Measurements from ENCODE around the gene PVALEF. TPM values are rescaled to one million over a fixed set of nuclear protein-coding genes. Genes with fewer than 3 reads are reported as not detected.

Gene PVALEF
- total and polyA plus RNA-seq, 2 of the 13 experiments (the other 11 are each of a cell fraction or from before 2014, with no cell fraction given), result 0.18 TPM

DNA sequence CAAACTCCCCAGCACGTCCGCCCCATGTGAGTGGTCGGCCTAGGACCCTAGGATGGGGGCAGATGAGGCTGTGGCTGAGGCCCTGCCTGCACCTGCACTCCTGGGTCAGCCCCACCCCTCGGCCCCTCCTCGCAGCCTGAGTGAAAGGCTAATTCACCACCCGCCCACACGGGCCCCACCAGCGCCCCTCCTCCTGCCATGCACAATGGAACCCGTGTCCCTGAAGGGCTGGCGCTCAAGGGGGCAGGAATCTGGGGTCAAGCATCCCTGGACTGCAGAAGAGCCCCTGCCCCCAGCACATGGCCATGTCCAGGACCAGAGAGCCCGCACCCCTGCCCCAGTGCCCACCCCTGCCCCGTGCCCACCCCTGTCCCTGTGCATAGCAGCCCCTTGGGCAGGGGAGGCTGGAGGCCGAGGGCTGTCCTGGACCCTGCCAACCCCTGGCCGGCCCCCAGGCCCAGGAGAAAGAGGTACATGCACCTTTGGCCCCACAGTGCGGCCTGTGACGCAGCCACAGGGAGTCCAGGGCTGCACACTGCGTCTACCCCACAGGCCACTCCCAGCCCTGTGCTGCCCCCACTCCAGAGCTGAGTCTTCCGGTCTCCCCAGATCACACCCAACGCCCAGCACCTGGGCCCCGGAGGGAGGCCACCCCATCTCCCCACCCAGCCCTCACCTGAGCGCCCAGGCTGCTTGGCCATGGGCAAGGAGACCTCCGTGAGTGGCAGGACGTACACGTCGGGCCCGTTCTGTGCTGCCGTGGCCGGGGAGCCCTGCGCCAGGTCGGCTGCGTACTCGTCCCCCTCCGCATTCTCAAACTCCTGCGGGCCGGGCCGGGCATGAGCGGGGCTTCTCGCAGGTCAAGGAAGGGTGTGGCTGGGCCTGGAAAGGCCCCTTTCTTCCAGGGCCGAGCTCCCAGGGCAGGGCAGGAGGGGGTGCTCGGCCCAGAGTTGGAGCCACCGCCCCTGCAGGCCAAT, 34.6 kb upstream of the PVALEF start (continued):
- TF ChIP-seq, protein P1, sequence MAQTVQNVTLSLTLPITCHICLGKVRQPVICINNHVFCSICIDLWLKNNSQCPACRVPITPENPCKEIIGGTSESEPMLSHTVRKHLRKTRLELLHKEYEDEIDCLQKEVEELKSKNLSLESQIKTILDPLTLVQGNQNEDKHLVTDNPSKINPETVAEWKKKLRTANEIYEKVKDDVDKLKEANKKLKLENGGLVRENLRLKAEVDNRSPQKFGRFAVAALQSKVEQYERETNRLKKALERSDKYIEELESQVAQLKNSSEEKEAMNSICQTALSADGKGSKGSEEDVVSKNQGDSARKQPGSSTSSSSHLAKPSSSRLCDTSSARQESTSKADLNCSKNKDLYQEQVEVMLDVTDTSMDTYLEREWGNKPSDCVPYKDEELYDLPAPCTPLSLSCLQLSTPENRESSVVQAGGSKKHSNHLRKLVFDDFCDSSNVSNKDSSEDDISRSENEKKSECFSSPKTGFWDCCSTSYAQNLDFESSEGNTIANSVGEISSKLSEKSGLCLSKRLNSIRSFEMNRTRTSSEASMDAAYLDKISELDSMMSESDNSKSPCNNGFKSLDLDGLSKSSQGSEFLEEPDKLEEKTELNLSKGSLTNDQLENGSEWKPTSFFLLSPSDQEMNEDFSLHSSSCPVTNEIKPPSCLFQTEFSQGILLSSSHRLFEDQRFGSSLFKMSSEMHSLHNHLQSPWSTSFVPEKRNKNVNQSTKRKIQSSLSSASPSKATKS (CRISPR knock-in tag; IDR thresholded peaks at IDR 0.05), result no peak
- no peak for TF ChIP-seq ERF (CRISPR knock-in tag; IDR thresholded peaks at IDR 0.05)
- TF ChIP-seq ZNF724P (CRISPR knock-in tag; IDR thresholded peaks at IDR 0.05; ENCODE audit: borderline replicate concordance), result no peak
- TF ChIP-seq, protein P2, sequence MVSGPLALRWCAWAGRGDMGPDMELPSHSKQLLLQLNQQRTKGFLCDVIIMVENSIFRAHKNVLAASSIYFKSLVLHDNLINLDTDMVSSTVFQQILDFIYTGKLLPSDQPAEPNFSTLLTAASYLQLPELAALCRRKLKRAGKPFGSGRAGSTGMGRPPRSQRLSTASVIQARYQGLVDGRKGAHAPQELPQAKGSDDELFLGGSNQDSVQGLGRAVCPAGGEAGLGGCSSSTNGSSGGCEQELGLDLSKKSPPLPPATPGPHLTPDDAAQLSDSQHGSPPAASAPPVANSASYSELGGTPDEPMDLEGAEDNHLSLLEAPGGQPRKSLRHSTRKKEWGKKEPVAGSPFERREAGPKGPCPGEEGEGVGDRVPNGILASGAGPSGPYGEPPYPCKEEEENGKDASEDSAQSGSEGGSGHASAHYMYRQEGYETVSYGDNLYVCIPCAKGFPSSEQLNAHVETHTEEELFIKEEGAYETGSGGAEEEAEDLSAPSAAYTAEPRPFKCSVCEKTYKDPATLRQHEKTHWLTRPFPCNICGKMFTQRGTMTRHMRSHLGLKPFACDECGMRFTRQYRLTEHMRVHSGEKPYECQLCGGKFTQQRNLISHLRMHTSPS (CRISPR knock-in tag; IDR thresholded peaks at IDR 0.05; ENCODE audit: low read depth), result no peak
- TF ChIP-seq ZNF326 (CRISPR knock-in tag; IDR thresholded peaks at IDR 0.05; ENCODE audit: borderline replicate concordance), result no peak
- TF ChIP-seq ONECUT2 (CRISPR knock-in tag; IDR thresholded peaks at IDR 0.05), result no peak
- TF ChIP-seq, protein P3, sequence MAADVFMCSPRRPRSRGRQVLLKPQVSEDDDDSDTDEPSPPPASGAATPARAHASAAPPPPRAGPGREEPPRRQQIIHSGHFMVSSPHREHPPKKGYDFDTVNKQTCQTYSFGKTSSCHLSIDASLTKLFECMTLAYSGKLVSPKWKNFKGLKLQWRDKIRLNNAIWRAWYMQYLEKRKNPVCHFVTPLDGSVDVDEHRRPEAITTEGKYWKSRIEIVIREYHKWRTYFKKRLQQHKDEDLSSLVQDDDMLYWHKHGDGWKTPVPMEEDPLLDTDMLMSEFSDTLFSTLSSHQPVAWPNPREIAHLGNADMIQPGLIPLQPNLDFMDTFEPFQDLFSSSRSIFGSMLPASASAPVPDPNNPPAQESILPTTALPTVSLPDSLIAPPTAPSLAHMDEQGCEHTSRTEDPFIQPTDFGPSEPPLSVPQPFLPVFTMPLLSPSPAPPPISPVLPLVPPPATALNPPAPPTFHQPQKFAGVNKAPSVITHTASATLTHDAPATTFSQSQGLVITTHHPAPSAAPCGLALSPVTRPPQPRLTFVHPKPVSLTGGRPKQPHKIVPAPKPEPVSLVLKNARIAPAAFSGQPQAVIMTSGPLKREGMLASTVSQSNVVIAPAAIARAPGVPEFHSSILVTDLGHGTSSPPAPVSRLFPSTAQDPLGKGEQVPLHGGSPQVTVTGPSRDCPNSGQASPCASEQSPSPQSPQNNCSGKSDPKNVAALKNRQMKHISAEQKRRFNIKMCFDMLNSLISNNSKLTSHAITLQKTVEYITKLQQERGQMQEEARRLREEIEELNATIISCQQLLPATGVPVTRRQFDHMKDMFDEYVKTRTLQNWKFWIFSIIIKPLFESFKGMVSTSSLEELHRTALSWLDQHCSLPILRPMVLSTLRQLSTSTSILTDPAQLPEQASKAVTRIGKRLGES (CRISPR knock-in tag; IDR thresholded peaks at IDR 0.05; ENCODE audit: borderline replicate concordance), result no peak
- no peak for TF ChIP-seq ZNF7 (CRISPR knock-in tag; IDR thresholded peaks at IDR 0.05)
- no peak for TF ChIP-seq GZF1 (CRISPR knock-in tag; IDR thresholded peaks at IDR 0.05)
- no peak for TF ChIP-seq ZNF251 (CRISPR knock-in tag; IDR thresholded peaks at IDR 0.05)
- no peak for TF ChIP-seq TRIM24 (CRISPR knock-in tag; IDR thresholded peaks at IDR 0.05)
- TF ChIP-seq ZNF446 (CRISPR knock-in tag; IDR thresholded peaks at IDR 0.05), result no peak
- TF ChIP-seq, protein P4, sequence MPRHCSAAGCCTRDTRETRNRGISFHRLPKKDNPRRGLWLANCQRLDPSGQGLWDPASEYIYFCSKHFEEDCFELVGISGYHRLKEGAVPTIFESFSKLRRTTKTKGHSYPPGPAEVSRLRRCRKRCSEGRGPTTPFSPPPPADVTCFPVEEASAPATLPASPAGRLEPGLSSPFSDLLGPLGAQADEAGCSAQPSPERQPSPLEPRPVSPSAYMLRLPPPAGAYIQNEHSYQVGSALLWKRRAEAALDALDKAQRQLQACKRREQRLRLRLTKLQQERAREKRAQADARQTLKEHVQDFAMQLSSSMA (CRISPR knock-in tag; IDR thresholded peaks at IDR 0.05), result no peak
- TF ChIP-seq ZNF598 (CRISPR knock-in tag; IDR thresholded peaks at IDR 0.05; ENCODE audit: borderline replicate concordance), result no peak
- TF ChIP-seq ARID2 (CRISPR knock-in tag; IDR thresholded peaks at IDR 0.05; ENCODE audit: borderline replicate concordance), result no peak; the same call in 1 of the 2 replicates
- TF ChIP-seq, protein P5, sequence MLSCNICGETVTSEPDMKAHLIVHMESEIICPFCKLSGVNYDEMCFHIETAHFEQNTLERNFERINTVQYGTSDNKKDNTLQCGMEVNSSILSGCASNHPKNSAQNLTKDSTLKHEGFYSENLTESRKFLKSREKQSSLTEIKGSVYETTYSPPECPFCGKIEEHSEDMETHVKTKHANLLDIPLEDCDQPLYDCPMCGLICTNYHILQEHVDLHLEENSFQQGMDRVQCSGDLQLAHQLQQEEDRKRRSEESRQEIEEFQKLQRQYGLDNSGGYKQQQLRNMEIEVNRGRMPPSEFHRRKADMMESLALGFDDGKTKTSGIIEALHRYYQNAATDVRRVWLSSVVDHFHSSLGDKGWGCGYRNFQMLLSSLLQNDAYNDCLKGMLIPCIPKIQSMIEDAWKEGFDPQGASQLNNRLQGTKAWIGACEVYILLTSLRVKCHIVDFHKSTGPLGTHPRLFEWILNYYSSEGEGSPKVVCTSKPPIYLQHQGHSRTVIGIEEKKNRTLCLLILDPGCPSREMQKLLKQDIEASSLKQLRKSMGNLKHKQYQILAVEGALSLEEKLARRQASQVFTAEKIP (CRISPR knock-in tag; IDR thresholded peaks at IDR 0.05; ENCODE audit: borderline replicate concordance), result no peak
- no peak for TF ChIP-seq ZNF773 (CRISPR knock-in tag; IDR thresholded peaks at IDR 0.05; ENCODE audit: borderline replicate concordance)
